Stomach smooth muscle (tissue), 2 donors: ENCODE results near the gene TRIM22.
"Not testable (repeated sequence)": the region's sequence is repeated elsewhere in the genome, so short reads cannot be mapped to it uniquely, and the experiment has no call there.

Experiments
- H3K27ac ChIP-seq: one replicate; pipeline ENCODE4 v1.7.0; 2013; ENCODE audit warnings: mild to moderate bottlenecking, low read length, inconsistent platforms
- H3K27me3 ChIP-seq, 2 donors: one replicate each; pipeline ENCODE4 v1.7.0; 2013; ENCODE audit warnings: low read length in 2 of 2; ENCODE audit not compliant: insufficient read depth in 2 of 2, control insufficient read depth in 1 of 2
- H3K36me3 ChIP-seq, 2 donors: one replicate each; pipeline ENCODE4 v1.7.0; 2013; ENCODE audit warnings: low read length in 2 of 2; ENCODE audit not compliant: control insufficient read depth in 2 of 2, insufficient read depth in 2 of 2
- H3K4me1 ChIP-seq: one replicate; pipeline ENCODE4 v1.7.0; 2013; ENCODE audit warnings: low read length; ENCODE audit not compliant: control insufficient read depth, insufficient read depth
- H3K4me3 ChIP-seq, 2 donors: one replicate each; pipeline ENCODE4 v1.7.0; 2013; ENCODE audit warnings: low read length in 2 of 2
- H3K9ac ChIP-seq, 2 donors: one replicate each; pipeline ENCODE4 v1.7.0; 2013; ENCODE audit warnings: low read length in 2 of 2, mild to moderate bottlenecking in 1 of 2
- H3K9me3 ChIP-seq, 2 donors: one replicate each; pipeline ENCODE4 v1.7.0; 2013; ENCODE audit warnings: low read length in 2 of 2; ENCODE audit not compliant: control insufficient read depth in 2 of 2
- donor health status: healthy.
- donor health status: Pancreatic carcinoma.

The TRIM22 gene

GRCh38 chr11:5690736-5691135, 1.1 kb downstream of the TRIM22 start:
- Histone ChIP-seq H3K9me3 (no peaks in the 10 kb centered on the region), H3K4me1 (peaks cover 5% of the 10 kb centered on the region), H3K4me3 (peak overlapping the region; percentile 72 to 85), H3K9ac (peak overlapping the region; percentile 52 to 84), H3K36me3 (no peaks in the 10 kb centered on the region), H3K27me3 (no peaks in the 10 kb centered on the region), H3K27ac (peak overlapping the region; percentile 61)

- not testable (repeated sequence) for H3K4me1 ChIP-seq
- H3K4me3 ChIP-seq = peak overlapping the region; percentile 72 to 85
These were observed 1.8 kb downstream of the TRIM22 start for GRCh38 chr11:5691238-5691963.

GRCh38 chr11:5691964-5692361, 2.4 kb downstream of the TRIM22 start:
- H3K9me3 ChIP-seq = no peaks in the 10 kb centered on the region
- no peak overlapping the region for H3K27ac ChIP-seq
- H3K36me3 ChIP-seq = peaks cover 3 to 4% of the 10 kb centered on the region in 2 donors
- no peak overlapping the region for H3K9ac ChIP-seq
- peaks cover 5% of the 10 kb centered on the region for H3K4me1 ChIP-seq
- H3K4me3 ChIP-seq = no peak overlapping the region
- H3K27me3 ChIP-seq = no peaks in the 10 kb centered on the region

More at GRCh38 chr11:5691238-5691963, 1.8 kb downstream of the TRIM22 start:
- not testable (repeated sequence) for H3K36me3 ChIP-seq, H3K27ac ChIP-seq, H3K27me3 ChIP-seq, H3K9me3 ChIP-seq
- H3K9ac ChIP-seq = peak overlapping the region; percentile 52 to 84

GRCh38 chr11:5694642-5695041, 5.1 kb downstream of the TRIM22 start:
- Histone ChIP-seq H3K9me3 (no peaks in the 10 kb centered on the region), H3K27me3 (no peaks in the 10 kb centered on the region), H3K4me1 (no peaks in the 10 kb centered on the region), H3K27ac (no peak overlapping the region), H3K9ac (no peak overlapping the region), H3K36me3 (peaks cover 11 to 18% of the 10 kb centered on the region in 2 donors), H3K4me3 (no peak overlapping the region)

GRCh38 chr11:5695580-5695979, 6.0 kb downstream of the TRIM22 start:
- Histone ChIP-seq H3K36me3 (peaks cover 11 to 18% of the 10 kb centered on the region in 2 donors), H3K9me3 (no peaks in the 10 kb centered on the region), H3K4me1 (no peaks in the 10 kb centered on the region), H3K27me3 (no peaks in the 10 kb centered on the region), H3K9ac (no peak overlapping the region), H3K4me3 (no peak overlapping the region), H3K27ac (no peak overlapping the region)

- no peaks in the 10 kb centered on the region for H3K27me3 ChIP-seq
- H3K9ac ChIP-seq = no peak overlapping the region
- no peaks in the 10 kb centered on the region for H3K4me1 ChIP-seq
- no peak overlapping the region for H3K27ac ChIP-seq
- no peak overlapping the region for H3K4me3 ChIP-seq
- peaks cover 11 to 21% of the 10 kb centered on the region in 2 donors for H3K36me3 ChIP-seq
- no peaks in the 10 kb centered on the region for H3K9me3 ChIP-seq
These were observed 6.6 kb downstream of the TRIM22 start for GRCh38 chr11:5696210-5696609.

DNA sequence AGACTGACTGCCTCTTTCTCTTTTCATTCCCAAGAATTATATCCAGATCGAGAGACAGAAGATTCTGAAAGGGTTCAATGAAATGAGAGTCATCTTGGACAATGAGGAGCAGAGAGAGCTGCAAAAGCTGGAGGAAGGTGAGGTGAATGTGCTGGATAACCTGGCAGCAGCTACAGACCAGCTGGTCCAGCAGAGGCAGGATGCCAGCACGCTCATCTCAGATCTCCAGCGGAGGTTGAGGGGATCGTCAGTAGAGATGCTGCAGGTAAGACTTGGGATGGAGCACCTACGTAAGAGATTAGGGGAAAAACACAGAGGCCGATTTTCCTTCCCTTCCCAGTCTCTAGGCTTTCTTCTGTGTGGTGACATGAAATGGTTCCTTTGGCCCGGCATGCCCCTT, 8.7 kb downstream of the TRIM22 start:
- Histone ChIP-seq H3K9me3 (no peaks in the 10 kb centered on the region), H3K36me3 (peaks cover 11 to 23% of the 10 kb centered on the region in 2 donors), H3K9ac (no peak overlapping the region), H3K27ac (no peak overlapping the region), H3K27me3 (no peaks in the 10 kb centered on the region), H3K4me3 (no peak overlapping the region), H3K4me1 (no peaks in the 10 kb centered on the region)

GRCh38 chr11:5700421-5701054, 10.9 kb downstream of the TRIM22 start:
- Histone ChIP-seq H3K9me3 (no peaks in the 10 kb centered on the region), H3K36me3 (peaks cover 11 to 27% of the 10 kb centered on the region in 2 donors), H3K27me3 (no peaks in the 10 kb centered on the region), H3K27ac (no peak overlapping the region), H3K4me1 (no peaks in the 10 kb centered on the region), H3K4me3 (no peak overlapping the region), H3K9ac (no peak overlapping the region)

DNA sequence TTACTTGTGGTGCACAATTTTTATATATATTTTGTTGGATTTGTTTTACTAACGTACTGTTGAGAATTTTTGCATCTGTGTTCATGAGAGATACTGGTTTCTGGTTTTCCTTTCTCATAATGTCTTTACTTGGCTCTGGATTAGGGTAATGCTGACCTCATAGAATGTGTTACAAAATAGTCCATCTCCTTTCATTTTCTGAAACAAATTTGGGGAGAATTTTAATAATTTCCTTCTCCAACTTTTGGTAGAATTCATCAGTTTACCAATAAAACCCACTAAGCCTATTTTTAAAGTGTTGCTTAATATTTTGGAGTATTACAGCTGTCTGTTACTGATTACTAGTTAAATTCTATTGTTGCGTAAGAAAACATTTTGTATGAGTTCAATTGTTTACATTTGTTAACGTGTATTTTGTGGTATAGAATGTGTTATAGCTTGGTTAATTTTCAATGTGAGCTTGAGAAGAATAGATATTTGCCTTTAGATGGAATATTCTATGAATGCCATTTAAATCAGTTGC, 11.5 kb downstream of the TRIM22 start:
- no peak overlapping the region for H3K9ac ChIP-seq

GRCh38 chr11:5703741-5704536, 14.3 kb downstream of the TRIM22 start:
- H3K9ac ChIP-seq = no peak overlapping the region
- no peaks in the 10 kb centered on the region for H3K4me1 ChIP-seq
- H3K27me3 ChIP-seq = no peaks in the 10 kb centered on the region
- H3K36me3 ChIP-seq = peaks cover 9 to 21% of the 10 kb centered on the region in 2 donors
- H3K9me3 ChIP-seq = no peaks in the 10 kb centered on the region
- no peak overlapping the region for H3K4me3 ChIP-seq
- H3K27ac ChIP-seq = no peak overlapping the region

More for the DNA sequence above, 11.5 kb downstream of the TRIM22 start:
- H3K4me1 ChIP-seq = no peaks in the 10 kb centered on the region
- no peak overlapping the region for H3K27ac ChIP-seq
- H3K36me3 ChIP-seq = peaks cover 10 to 27% of the 10 kb centered on the region in 2 donors
- H3K4me3 ChIP-seq = no peak overlapping the region
- H3K9me3 ChIP-seq = no peaks in the 10 kb centered on the region
- H3K27me3 ChIP-seq = no peaks in the 10 kb centered on the region
